ENCODE results near the gene HLCS.

HLCS gene

DNA sequence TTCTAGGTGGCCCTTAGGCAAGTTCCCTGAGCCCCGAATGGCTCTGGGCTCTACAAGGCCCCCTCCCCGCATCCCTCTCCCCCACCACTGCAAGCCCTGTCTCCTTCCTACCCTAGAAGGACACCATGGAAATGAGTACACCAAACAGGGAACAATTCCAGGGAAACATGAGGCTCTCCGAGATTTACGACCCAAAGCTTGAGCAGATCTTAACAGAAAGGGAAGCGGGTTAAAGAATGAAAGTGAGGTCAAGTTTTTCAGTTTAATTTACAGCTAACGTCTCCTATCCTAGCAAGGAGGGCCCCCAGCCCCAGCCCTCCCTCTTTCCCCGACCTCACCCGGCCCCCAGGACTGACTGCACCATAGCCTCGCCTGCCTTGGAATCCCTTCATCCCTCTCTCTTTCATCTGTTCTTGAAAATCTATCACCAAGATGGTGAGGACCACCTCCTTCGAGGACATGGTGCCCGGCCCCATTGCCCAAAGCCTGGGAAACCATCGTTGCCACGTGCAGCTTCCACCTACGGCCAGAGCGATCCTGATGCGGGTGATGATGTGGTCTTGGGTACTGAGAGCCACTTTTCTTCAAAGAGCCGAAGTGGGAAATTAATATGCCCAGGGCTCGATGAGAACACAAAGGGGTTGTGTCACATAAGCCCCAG lies 237.0 kb downstream of the HLCS start (continued):
- TF ChIP-seq ZBTB21 (tag by site-specific recombination; IDR thresholded peaks at IDR 0.05) (no peak), ZNF518A (tag by site-specific recombination; conservative IDR thresholded peaks at IDR 0.05; ENCODE audit: low read depth) (no peak), ZNF140 (tag by site-specific recombination; IDR thresholded peaks at IDR 0.05) (no peak), ZNF223 (tag by site-specific recombination; IDR thresholded peaks at IDR 0.05) (no peak), WT1 (tag by site-specific recombination; IDR thresholded peaks at IDR 0.05) (no peak), TCF7L2 (IDR thresholded peaks at IDR 0.05; ENCODE audit: borderline replicate concordance, low read depth, low read length) (no peak)

DNA sequence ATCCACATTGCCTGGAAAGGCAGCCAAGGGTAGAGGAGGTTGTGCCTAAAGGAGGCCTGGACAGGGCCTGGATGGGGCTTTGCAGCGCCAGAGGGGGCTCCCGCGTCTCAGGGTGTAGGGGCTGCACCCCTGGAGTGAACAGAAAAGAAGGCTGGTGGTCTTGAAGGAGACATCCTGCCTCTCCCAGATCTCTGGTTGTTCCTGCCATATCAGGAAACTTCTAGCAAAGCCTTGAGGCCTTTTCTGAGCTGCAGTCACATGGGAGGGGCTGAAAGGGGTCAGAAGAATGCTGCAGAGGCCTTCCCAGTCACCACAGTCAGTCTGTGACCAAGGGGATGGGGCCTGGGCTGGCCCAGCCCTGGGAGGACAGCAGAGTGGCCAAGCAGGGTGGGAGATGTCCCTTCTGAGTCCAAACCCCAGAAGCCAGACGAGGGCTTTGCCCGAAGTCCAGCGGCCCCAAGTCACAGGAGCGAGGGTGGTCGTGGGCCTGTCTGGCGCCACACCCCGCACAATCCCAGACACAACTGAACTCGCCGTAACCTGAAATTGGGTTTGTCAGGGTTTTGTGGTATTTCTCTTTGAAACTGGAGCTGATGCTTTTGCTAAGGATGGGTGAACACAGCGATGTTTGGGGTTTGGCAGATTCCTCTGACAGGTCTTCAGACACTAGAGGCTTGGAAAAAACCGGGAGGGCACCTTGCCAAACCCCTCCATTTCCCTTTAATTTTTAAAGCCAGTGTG lies 237.9 kb downstream of the HLCS start:
- ChIA-PET POLR2A (interaction anchor here (1.2 kb wide), 1 partner anchor 10 kb away, joined by 3 read pairs; no protein-coding TSS in a partner anchor), CTCF (interaction anchor here (0.6 to 1.6 kb wide), 6 partner anchors 9 to 125 kb away, joined by 3 to 5 read pairs (median 3); no protein-coding TSS in a partner anchor)
- H3K4me1 ChIP-seq (ENCODE audit: control insufficient read depth, insufficient read depth, low read length), result no peaks in the 10 kb centered on the region

GRCh38 chr21:36727866-36728265 lies 238.6 kb downstream of the HLCS start:
- Histone ChIP-seq H3K27ac (ENCODE audit: extremely low read depth, low read depth, low read length) (no peak overlapping the region), H3K9me3 (ENCODE audit: control insufficient read depth, insufficient read depth, low read depth, low read length) (no peaks in the 10 kb centered on the region), H3K36me3 (ENCODE audit: control insufficient read depth in 2 of 2, insufficient read depth in 1 of 2, low read length in 2 of 2) (peaks cover 4 to 53% of the 10 kb centered on the region in 2 experiments), H3K4me3 (ENCODE audit: low read depth, low read length) (no peak overlapping the region), H3K4me1 (ENCODE audit: control insufficient read depth, insufficient read depth, low read length) (no peaks in the 10 kb centered on the region)
- POLR2A ChIA-PET, result no interaction called here
- TF ChIP-seq ZNF433 (tag by site-specific recombination; IDR thresholded peaks at IDR 0.05; ENCODE audit: low read depth) (no peak), SCRT1 (tag by site-specific recombination; IDR thresholded peaks at IDR 0.05; ENCODE audit: borderline replicate concordance) (no peak), ZNF175 (tag by site-specific recombination; IDR thresholded peaks at IDR 0.05) (no peak), ZNF560 (tag by site-specific recombination; IDR thresholded peaks at IDR 0.05; ENCODE audit: borderline replicate concordance) (no peak), PRDM4 (tag by site-specific recombination; IDR thresholded peaks at IDR 0.05) (no peak), MEIS1 (CRISPR knock-in tag; IDR thresholded peaks at IDR 0.05; ENCODE audit: borderline replicate concordance) (no peak)
- TF ChIP-seq, protein P1, sequence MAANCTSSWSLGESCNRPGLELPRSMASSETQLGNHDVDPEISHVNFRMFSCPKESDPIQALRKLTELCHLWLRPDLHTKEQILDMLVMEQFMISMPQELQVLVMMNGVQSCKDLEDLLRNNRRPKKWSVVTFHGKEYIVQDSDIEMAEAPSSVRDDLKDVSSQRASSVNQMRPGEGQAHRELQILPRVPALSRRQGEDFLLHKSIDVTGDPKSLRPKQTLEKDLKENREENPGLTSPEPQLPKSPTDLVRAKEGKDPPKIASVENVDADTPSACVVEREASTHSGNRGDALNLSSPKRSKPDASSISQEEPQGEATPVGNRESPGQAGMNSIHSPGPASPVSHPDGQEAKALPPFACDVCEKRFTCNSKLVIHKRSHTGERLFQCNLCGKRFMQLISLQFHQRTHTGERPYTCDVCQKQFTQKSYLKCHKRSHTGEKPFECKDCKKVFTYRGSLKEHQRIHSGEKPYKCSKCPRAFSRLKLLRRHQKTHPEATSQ (tag by site-specific recombination; IDR thresholded peaks at IDR 0.05), result no peak
- CTCF ChIA-PET, result interaction anchor here (0.6 to 1.6 kb wide), 6 partner anchors 10 to 126 kb away, joined by 3 to 5 read pairs (median 3); no protein-coding TSS in a partner anchor

More for the DNA sequence above, 237.9 kb downstream of the HLCS start:
- H3K4me3 ChIP-seq (ENCODE audit: low read depth, low read length), result no peak overlapping the region
- H3K36me3 ChIP-seq (ENCODE audit: control insufficient read depth in 2 of 2, insufficient read depth in 1 of 2, low read length in 2 of 2), result peaks cover 4 to 48% of the 10 kb centered on the region in 2 experiments
- no peak for TF ChIP-seq ZNF280D (tag by site-specific recombination; IDR thresholded peaks at IDR 0.05)
- no peaks in the 10 kb centered on the region for H3K9me3 ChIP-seq (ENCODE audit: control insufficient read depth, insufficient read depth, low read depth, low read length)
- no peak overlapping the region for H3K27ac ChIP-seq (ENCODE audit: extremely low read depth, low read depth, low read length)
